Measurements from ENCODE around the gene TMEM121.

The TMEM121 gene

GRCh38 chr14:105500726-105501101, 25.7 kb upstream of the TMEM121 start:
- H3K27me3 ChIP-seq (ENCODE audit: low read length), result no peaks in the 10 kb centered on the region
- H3K4me3 ChIP-seq (ENCODE audit: insufficient read depth, low read length, poor library complexity, severe bottlenecking), result no peak overlapping the region
- no peaks in the 10 kb centered on the region for H3K79me2 ChIP-seq (ENCODE audit: insufficient read depth, low read length)
- no peaks in the 10 kb centered on the region for H4K20me1 ChIP-seq (ENCODE audit: low read depth, low read length)
- no peaks in the 10 kb centered on the region for H3K9me2 ChIP-seq (replicated peaks; ENCODE audit: insufficient read depth, low read length)
- no peak overlapping the region for H3K9ac ChIP-seq (ENCODE audit: low read length)
- TF ChIP-seq CTCF (IDR thresholded peaks at IDR 0.05; ENCODE audit: insufficient read depth, low read length, poor library complexity, severe bottlenecking), result no peak
- TF ChIP-seq EZH2phosphoT487 (conservative IDR thresholded peaks at IDR 0.05; ENCODE audit: low read length), result no peak
- no peak overlapping the region for H3K4me2 ChIP-seq (ENCODE audit: low read depth, low read length, poor library complexity, severe bottlenecking)
- no peaks in the 10 kb centered on the region for H3K36me3 ChIP-seq (ENCODE audit: low read length)
- H3K9me3 ChIP-seq (ENCODE audit: insufficient read depth, low read length), result no peaks in the 10 kb centered on the region
- H2AFZ ChIP-seq (ENCODE audit: low read depth, low read length, severe bottlenecking), result no peak overlapping the region
- H3F3A ChIP-seq (ENCODE audit: insufficient read depth), result no peaks in the 10 kb centered on the region
- no peak overlapping the region for H3K27ac ChIP-seq (ENCODE audit: low read depth, low read length)

GRCh38 chr14:105501504-105502291, 24.7 kb upstream of the TMEM121 start:
- Histone ChIP-seq H3K27ac (ENCODE audit: low read depth, low read length) (no peak overlapping the region), H3K9me2 (replicated peaks; ENCODE audit: insufficient read depth, low read length) (no peaks in the 10 kb centered on the region), H2AFZ (ENCODE audit: low read depth, low read length, severe bottlenecking) (no peak overlapping the region)

GRCh38 chr14:105502446-105503295, 23.7 kb upstream of the TMEM121 start:
- no peak overlapping the region for H3K9ac ChIP-seq (ENCODE audit: low read length)
- no peaks in the 10 kb centered on the region for H3K9me3 ChIP-seq (ENCODE audit: insufficient read depth, low read length)
- no peak overlapping the region for H3K4me2 ChIP-seq (ENCODE audit: low read depth, low read length, poor library complexity, severe bottlenecking)
- no peaks in the 10 kb centered on the region for H3K9me2 ChIP-seq (replicated peaks; ENCODE audit: insufficient read depth, low read length)
- TF ChIP-seq EZH2phosphoT487 (conservative IDR thresholded peaks at IDR 0.05; ENCODE audit: low read length) (no peak), CTCF (IDR thresholded peaks at IDR 0.05; ENCODE audit: insufficient read depth, low read length, poor library complexity, severe bottlenecking) (no peak)
- H3F3A ChIP-seq (ENCODE audit: insufficient read depth), result no peaks in the 10 kb centered on the region
- H3K27me3 ChIP-seq (ENCODE audit: low read length), result no peaks in the 10 kb centered on the region
- no peaks in the 10 kb centered on the region for H4K20me1 ChIP-seq (ENCODE audit: low read depth, low read length)
- no peaks in the 10 kb centered on the region for H3K36me3 ChIP-seq (ENCODE audit: low read length)
- no peak overlapping the region for H3K4me3 ChIP-seq (ENCODE audit: insufficient read depth, low read length, poor library complexity, severe bottlenecking)
- H3K27ac ChIP-seq (ENCODE audit: low read depth, low read length), result no peak overlapping the region
- no peaks in the 10 kb centered on the region for H3K79me2 ChIP-seq (ENCODE audit: insufficient read depth, low read length)
- no peak overlapping the region for H2AFZ ChIP-seq (ENCODE audit: low read depth, low read length, severe bottlenecking)

More at GRCh38 chr14:105501504-105502291, 24.7 kb upstream of the TMEM121 start:
- Histone ChIP-seq H3K4me3 (ENCODE audit: insufficient read depth, low read length, poor library complexity, severe bottlenecking) (no peak overlapping the region), H4K20me1 (ENCODE audit: low read depth, low read length) (no peaks in the 10 kb centered on the region), H3K36me3 (ENCODE audit: low read length) (no peaks in the 10 kb centered on the region), H3K9ac (ENCODE audit: low read length) (no peak overlapping the region), H3F3A (ENCODE audit: insufficient read depth) (no peaks in the 10 kb centered on the region), H3K27me3 (ENCODE audit: low read length) (no peaks in the 10 kb centered on the region), H3K79me2 (ENCODE audit: insufficient read depth, low read length) (no peaks in the 10 kb centered on the region), H3K9me3 (ENCODE audit: insufficient read depth, low read length) (no peaks in the 10 kb centered on the region), H3K4me2 (ENCODE audit: low read depth, low read length, poor library complexity, severe bottlenecking) (no peak overlapping the region)
- TF ChIP-seq EZH2phosphoT487 (conservative IDR thresholded peaks at IDR 0.05; ENCODE audit: low read length), result no peak
- no peak for TF ChIP-seq CTCF (IDR thresholded peaks at IDR 0.05; ENCODE audit: insufficient read depth, low read length, poor library complexity, severe bottlenecking)
